HepG2 (cell line): ENCODE data around the gene CD207.

Experiments
- ATF7 ChIP-seq, 2 experiments: fragments of 450-650 bp in 1 of 2; sonication (generic) in 1 of 2; formaldehyde crosslinking in 1 of 2; IDR thresholded peaks; 2 replicates each; pipeline versions ENCODE4 v1.4.0 to v1.6.1; 2016 to 2020; ENCODE audit warnings: antibody characterized with exemption in 1 of 2, mild to moderate bottlenecking in 1 of 2, missing genetic modification reagents in 1 of 2
- EP300 ChIP-seq, 3 experiments: sonication (generic) in 1 of 3; formaldehyde crosslinking in 1 of 3; IDR thresholded peaks; 2 replicates each; pipeline versions ENCODE4 v1.5.1 to v1.6.1; 2011 to 2020; ENCODE audit warnings: low read depth in 2 of 3, low read length in 2 of 3, borderline replicate concordance in 1 of 3, improper control_type of control experiment in 1 of 3, mild to moderate bottlenecking in 1 of 3, missing genetic modification reagents in 1 of 3, moderate library complexity in 1 of 3
- FOXM1 ChIP-seq: sonication (generic); formaldehyde crosslinking; IDR thresholded peaks from 2 replicates; pipeline ENCODE4 v1.5.0; 2020; ENCODE audit warnings: missing genetic modification reagents
- PATZ1 ChIP-seq: sonication (generic); formaldehyde crosslinking; IDR thresholded peaks from 2 replicates; pipeline ENCODE4 v1.4.0; 2020; ENCODE audit warnings: missing genetic modification reagents
- POLR2A ChIP-seq, 2 experiments: IDR thresholded peaks; 2 replicates each; pipeline ENCODE4 v1.6.1; 2011; ENCODE audit warnings: low read depth in 2 of 2, low read length in 2 of 2, mild to moderate bottlenecking in 1 of 2, moderate library complexity in 1 of 2; ENCODE audit not compliant: insufficient read depth in 1 of 2
- YY1 ChIP-seq: IDR thresholded peaks from 2 replicates; pipeline ENCODE4 v1.6.1; 2011; ENCODE audit warnings: low read length, low read depth, moderate library complexity, mild to moderate bottlenecking; ENCODE audit not compliant: insufficient read depth, insufficient replicate concordance
- ZFP36 ChIP-seq: fragments of 150-350 bp; IDR thresholded peaks from 2 replicates; pipeline ENCODE4 v1.6.1; 2018; ENCODE audit warnings: borderline replicate concordance, low read length, low read depth; ENCODE audit not compliant: partially characterized antibody
- ZNF282 ChIP-seq: fragments of 450-650 bp; IDR thresholded peaks from 2 replicates; pipeline ENCODE4 v1.6.1; 2018; ENCODE audit not compliant: partially characterized antibody
- ZNF468 ChIP-seq: sonication (generic); formaldehyde crosslinking; IDR thresholded peaks from 2 replicates; pipeline ENCODE4 v1.8.0; 2022; ENCODE audit warnings: mild to moderate bottlenecking, moderate library complexity, missing genetic modification reagents
- ZZZ3 ChIP-seq: sonication (generic); formaldehyde crosslinking; IDR thresholded peaks from 2 replicates; pipeline ENCODE4 v1.4.0; 2020; ENCODE audit warnings: missing genetic modification reagents, mild to moderate bottlenecking, borderline replicate concordance

GRCh38 chr2:70807828-70808118, 27.8 kb downstream of the CD207 start:
- TF ChIP-seq PATZ1 (CRISPR knock-in tag) (no peak), ZNF468 (CRISPR knock-in tag) (no peak), ATF7 (IDR thresholded peaks at IDR 0.05) (no peak), ATF7 (CRISPR knock-in tag; IDR thresholded peaks at IDR 0.05) (no peak), POLR2A (IDR thresholded peaks at IDR 0.05; ENCODE audit: insufficient read depth in 1 of 2, low read depth in 2 of 2, low read length in 2 of 2) (no peak), FOXM1 (CRISPR knock-in tag) (no peak), ZZZ3 (no peak), YY1 (no peak), EP300 (IDR thresholded peaks at IDR 0.05; ENCODE audit: low read depth in 2 of 2, low read length in 2 of 2) (no peak), EP300 (CRISPR knock-in tag; IDR thresholded peaks at IDR 0.05; ENCODE audit: borderline replicate concordance) (no peak), ZFP36 (no peak), ZNF282 (no peak)
